ENCODE data around the gene COL4A1. TPM values are rescaled to one million over a fixed set of nuclear protein-coding genes. Genes with fewer than 3 reads are reported as not detected.

The COL4A1 gene
- total RNA-seq, 1 donor from 2014 or later, result 120 TPM

GRCh38 chr13:110133425-110134235, 173.3 kb downstream of the COL4A1 start:
- intact Hi-C loops (cut with micrococcal nuclease), result loop anchor here (10.0 kb wide), 2 partner anchors 349 to 989 kb away; partner anchors contain the start of gene IRS2
- H3K4me1 ChIP-seq, result peaks cover 69% of the 10 kb centered on the region
- no peak for DNase-seq
- no peak overlapping the region for H3K4me3 ChIP-seq
- no peaks in the 10 kb centered on the region for H3K36me3 ChIP-seq
- TF ChIP-seq CTCF (IDR thresholded peaks at IDR 0.05; ENCODE audit: borderline replicate concordance), result no peak
- H3K27me3 ChIP-seq (ENCODE audit: low read depth), result no peaks in the 10 kb centered on the region
- H3K27ac ChIP-seq (replicated peaks), result peak overlapping the region; percentile 86
- H3K9me3 ChIP-seq (replicated peaks), result no peaks in the 10 kb centered on the region

- intact Hi-C loops (cut with micrococcal nuclease), result loop anchor here (10.0 kb wide), 2 partner anchors 348 to 988 kb away; partner anchors contain the start of gene IRS2
- DNase-seq, result no peak
- Histone ChIP-seq H3K36me3 (no peaks in the 10 kb centered on the region), H3K27ac (replicated peaks) (peak overlapping the region; percentile 86), H3K27me3 (ENCODE audit: low read depth) (no peaks in the 10 kb centered on the region), H3K4me1 (peaks cover 69% of the 10 kb centered on the region), H3K9me3 (replicated peaks) (no peaks in the 10 kb centered on the region), H3K4me3 (no peak overlapping the region)
- TF ChIP-seq CTCF (IDR thresholded peaks at IDR 0.05; ENCODE audit: borderline replicate concordance), result no peak
Measured at GRCh38 chr13:110132225-110132982, 174.6 kb downstream of the COL4A1 start.

- no peak overlapping the region for H3K4me3 ChIP-seq
- H3K27ac ChIP-seq (replicated peaks), result no peak overlapping the region
- no peaks in the 10 kb centered on the region for H3K9me3 ChIP-seq (replicated peaks)
- intact Hi-C loops (cut with micrococcal nuclease), result loop anchor here (10.0 kb wide), 2 partner anchors 347 to 987 kb away; partner anchors contain the start of gene IRS2
- no peaks in the 10 kb centered on the region for H3K36me3 ChIP-seq
- no peak for DNase-seq
- peaks cover 69% of the 10 kb centered on the region for H3K4me1 ChIP-seq
- TF ChIP-seq CTCF (IDR thresholded peaks at IDR 0.05; ENCODE audit: borderline replicate concordance), result no peak
- H3K27me3 ChIP-seq (ENCODE audit: low read depth), result no peaks in the 10 kb centered on the region
Measured at GRCh38 chr13:110131424-110131823, 175.5 kb downstream of the COL4A1 start.

GRCh38 chr13:110130431-110130830, 176.5 kb downstream of the COL4A1 start:
- Histone ChIP-seq H3K4me3 (no peak overlapping the region), H3K9me3 (replicated peaks) (no peaks in the 10 kb centered on the region), H3K4me1 (peaks cover 69% of the 10 kb centered on the region), H3K27ac (replicated peaks) (no peak overlapping the region), H3K36me3 (no peaks in the 10 kb centered on the region), H3K27me3 (ENCODE audit: low read depth) (no peaks in the 10 kb centered on the region)
- intact Hi-C loops (cut with micrococcal nuclease), result loop anchor here (10.0 kb wide), 2 partner anchors 346 to 986 kb away; partner anchors contain the start of gene IRS2
- no peak for DNase-seq
- TF ChIP-seq CTCF (IDR thresholded peaks at IDR 0.05; ENCODE audit: borderline replicate concordance), result no peak

GRCh38 chr13:110129539-110130186, 177.3 kb downstream of the COL4A1 start:
- no peaks in the 10 kb centered on the region for H3K9me3 ChIP-seq (replicated peaks)
- H3K4me3 ChIP-seq, result no peak overlapping the region
- H3K4me1 ChIP-seq, result peaks cover 68% of the 10 kb centered on the region
- H3K36me3 ChIP-seq, result no peaks in the 10 kb centered on the region
- H3K27ac ChIP-seq (replicated peaks), result peak overlapping the region; percentile 93
- intact Hi-C loops (cut with micrococcal nuclease), result loop anchor here (10.0 kb wide), 2 partner anchors 345 to 985 kb away; partner anchors contain the start of gene IRS2
- DNase-seq, result no peak
- no peaks in the 10 kb centered on the region for H3K27me3 ChIP-seq (ENCODE audit: low read depth)
- TF ChIP-seq CTCF (IDR thresholded peaks at IDR 0.05; ENCODE audit: borderline replicate concordance), result no peak

Data from left ventricle myocardium inferior (tissue), 1 donor.